Transverse colon (tissue), 3 donors: Measurements from ENCODE around the gene NRN1.

ENCODE experiments used
- CTCF ChIP-seq, 5 experiments: fragments of 200-600 bp in 3 of 5; fragments of 450-650 bp in 2 of 5; sonication (generic) in 3 of 5; IDR thresholded peaks; 1 replicate in 2 of 5; 2 replicates in 3 of 5; pipeline ENCODE4 v1.5.1; 2016 to 2017; ENCODE audit warnings: antibody characterized with exemption in 5 of 5, inconsistent platforms in 3 of 5, mild to moderate bottlenecking in 2 of 5, moderate library complexity in 1 of 5
- EP300 ChIP-seq: sonication (generic); formaldehyde crosslinking; IDR thresholded peaks from one replicate; pipeline ENCODE4 v1.6.1; 2017; ENCODE audit warnings: antibody characterized with exemption, low read depth
- POLR2A ChIP-seq: fragments of 450-650 bp; IDR thresholded peaks from one replicate; pipeline ENCODE4 v1.6.1; 2016; ENCODE audit warnings: antibody characterized with exemption, mild to moderate bottlenecking, moderate library complexity

GRCh38 chr6:5989141-5989723 is 17.5 kb downstream of the NRN1 start:
- TF ChIP-seq POLR2A (no peak), CTCF (IDR thresholded peaks at IDR 0.05) (no peak), EP300 (no peak)
